HepG2 (cell line): ENCODE data around the gene TLK1. TPM values are rescaled to one million over a fixed set of nuclear protein-coding genes. Genes with fewer than 3 reads are reported as not detected.

Source experiments
- ATAC-seq: fragments of 200-7000 bp; cut with Tn5 transposase; 3 replicates; pipeline ENCODE4 v1.9.1; 2020; ENCODE audit warnings: mild to moderate bottlenecking, moderate library complexity
- BruUV-seq: library from RNA; stranded (reverse); fragments of 400-500 nt; replicated peaks from 2 replicates; lab custom pipeline; 2021; lab: Mats Ljungman, UMichigan
- CTCF ChIA-PET: fragments of 300-600 bp; formaldehyde crosslinking; extraction: SDS; loops from one replicate; lab custom pipeline; 2021; ENCODE audit warnings: low total read pairs, inconsistent platforms, low intra/inter-chr PET ratio; lab: Yijun Ruan, JAX
- POLR2A ChIA-PET: fragments of 350-600 bp; sonication (Branson Sonifier 250); formaldehyde crosslinking; loops from one replicate; lab custom pipeline; 2020; ENCODE audit warnings: antibody characterized with exemption, inconsistent platforms; lab: Yijun Ruan, JAX
- DNase-seq: peaks from one replicate; pipeline ENCODE4 v3.0.0-alpha.2; 2015; ENCODE audit warnings: low spot score
- FAIRE-seq: peaks from 3 replicates; lab custom pipeline; 2011; peaks lifted over from hg19 to GRCh38; lab: Jason Lieb, UNC
- H2AFZ ChIP-seq: one replicate; pipeline ENCODE4 v1.6.1; 2011; ENCODE audit warnings: low read length, inconsistent platforms
- H3K27ac ChIP-seq: fragments of 300-600 bp; 3 replicates; pipeline ENCODE4 v1.8.0; 2011; ENCODE audit warnings: mixed run types, mild to moderate bottlenecking, mixed read lengths, low read length, inconsistent platforms; ENCODE audit not compliant: insufficient read depth; ENCODE audit errors: extremely low read length
- H3K27me3 ChIP-seq, 2 experiments: fragments of 200-600 bp in 1 of 2; 2 replicates in 1 of 2; 3 replicates in 1 of 2; pipeline versions ENCODE4 v1.6.0 to v1.8.0; 2011; ENCODE audit warnings: low read length in 2 of 2, mild to moderate bottlenecking in 2 of 2, moderate library complexity in 2 of 2, inconsistent platforms in 1 of 2; ENCODE audit not compliant: insufficient read depth in 2 of 2, control insufficient read depth in 1 of 2
- H3K36me3 ChIP-seq, 2 experiments: fragments of 200-600 bp in 1 of 2; replicated peaks in 1 of 2; 2 replicates in 1 of 2; 3 replicates in 1 of 2; pipeline versions ENCODE4 v1.5.1 to v1.8.0; 2011; ENCODE audit warnings: low read length in 2 of 2, inconsistent platforms in 1 of 2; ENCODE audit not compliant: insufficient read depth in 2 of 2, control insufficient read depth in 1 of 2
- H3K4me1 ChIP-seq: 2 replicates; pipeline ENCODE4 v1.5.1; 2012; ENCODE audit warnings: low read length, inconsistent platforms; ENCODE audit not compliant: insufficient read depth
- H3K4me2 ChIP-seq: 2 replicates; pipeline ENCODE4 v1.6.0; 2011; ENCODE audit warnings: low read depth, low read length, inconsistent platforms
- H3K4me3 ChIP-seq, 3 experiments: fragments of 200-600 bp in 1 of 3; sonication (generic), shearing (Covaris generic) in 1 of 3; replicated peaks in 1 of 3; 2 replicates each; pipeline ENCODE4 v1.5.1; 2011 to 2016; ENCODE audit warnings: low read length in 3 of 3, inconsistent platforms in 2 of 3, low read depth in 2 of 3, mild to moderate bottlenecking in 2 of 3, control low read depth in 1 of 3, mixed read lengths in 1 of 3; ENCODE audit not compliant: insufficient read depth in 1 of 3
- H3K79me2 ChIP-seq: one replicate; pipeline ENCODE4 v1.6.1; 2011; ENCODE audit warnings: low read length, inconsistent platforms; ENCODE audit not compliant: insufficient read depth
- H3K9ac ChIP-seq: 2 replicates; pipeline ENCODE4 v1.6.0; 2011; ENCODE audit warnings: mild to moderate bottlenecking, low read depth, low read length, inconsistent platforms; ENCODE audit not compliant: insufficient read depth
- H3K9me3 ChIP-seq: 2 replicates; pipeline ENCODE4 v1.5.1; 2012; ENCODE audit warnings: mild to moderate bottlenecking, low read length
- H4K20me1 ChIP-seq: 2 replicates; pipeline ENCODE4 v1.6.0; 2011; ENCODE audit warnings: inconsistent platforms, mild to moderate bottlenecking, low read length, moderate library complexity; ENCODE audit not compliant: insufficient read depth
- BCLAF1 ChIP-seq: fragments of 450-650 bp; IDR thresholded peaks from 2 replicates; pipeline ENCODE4 v1.6.1; 2017; ENCODE audit warnings: mild to moderate bottlenecking
- DRAP1 ChIP-seq: IDR thresholded peaks from 2 replicates; pipeline ENCODE4 v1.6.1; 2016; ENCODE audit warnings: missing genetic modification reagents, missing compliant biosample characterization
- ETS1 ChIP-seq: sonication (generic); formaldehyde crosslinking; IDR thresholded peaks from 2 replicates; pipeline ENCODE4 v1.4.0; 2020; ENCODE audit warnings: missing genetic modification reagents
- JUND ChIP-seq: sonication (generic); formaldehyde crosslinking; IDR thresholded peaks from 2 replicates; pipeline ENCODE4 v1.8.0; 2022; ENCODE audit warnings: mild to moderate bottlenecking, missing genetic modification reagents
- MEIS2 ChIP-seq: sonication (generic); formaldehyde crosslinking; IDR thresholded peaks from 2 replicates; pipeline ENCODE4 v1.9.0; 2021; ENCODE audit warnings: mild to moderate bottlenecking, missing genetic modification reagents
- ZBTB2 ChIP-seq: sonication (generic); formaldehyde crosslinking; IDR thresholded peaks from 2 replicates; pipeline ENCODE4 v1.8.0; 2022; ENCODE audit warnings: low read depth, missing genetic modification reagents
- ZNF557 ChIP-seq: sonication (generic); formaldehyde crosslinking; IDR thresholded peaks from 2 replicates; pipeline ENCODE4 v1.4.0; 2020; ENCODE audit warnings: missing genetic modification reagents
- ZNF850 ChIP-seq: sonication (generic); formaldehyde crosslinking; conservative IDR thresholded peaks from 2 replicates; pipeline ENCODE4 v1.9.0; 2021; ENCODE audit warnings: mild to moderate bottlenecking, missing genetic modification reagents
- WGBS: methylation state at CpG from one replicate; pipeline ENCODE4 v1.1.6; 2017; ENCODE audit warnings: low lambda C conversion rate; 5-methylcytosine and 5-hydroxymethylcytosine counted together
- in situ Hi-C: cut with HindIII; loops from 2 replicates; pipeline ENCODE4 v1.10.0; 2017; ENCODE audit warnings: low pct_unique_long_range_greater_than_20kb; ENCODE audit not compliant: extremely low pct_ligation_motif_present
- intact Hi-C: fragments of 100-400 bp; cut with micrococcal nuclease; formaldehyde crosslinking; loops from one replicate; pipeline ENCODE4 v1.10.0; 2022; ENCODE audit not compliant: unreplicated experiment
- polyA plus RNA-seq, 8 experiments: library from polyadenylated mRNA; depleted of rRNA in 3 of 8; stranded (reverse) in 7 of 8; unstranded in 1 of 8; fragments of >200 nt; fragmentation: Illumina TruSeq in 4 of 8; extraction: Trizol in 4 of 8; gene quantifications; 2 replicates each; pipeline versions ENCODE4 v1.2.1 to v1.2.3, GENCODE V29; 2011 to 2016; ENCODE audit warnings: low read depth in 4 of 8, missing spikeins in 1 of 8, mixed read lengths in 1 of 8; ENCODE audit not compliant: insufficient read depth in 1 of 8
- total RNA-seq, 5 experiments: library from RNA; depleted of rRNA; stranded (reverse); fragments of >200 nt; fragmentation: Illumina TruSeq; extraction: Trizol; gene quantifications; 2 replicates each; pipeline ENCODE4 v1.2.3, GENCODE V29; 2016; ENCODE audit warnings: low read depth in 1 of 5

The TLK1 gene
- total and polyA plus RNA-seq, 2 of the 13 experiments (the other 11 are each of a cell fraction or from before 2014, with no cell fraction given), result 16.8 to 28.7 TPM

GRCh38 chr2:171109020-171109419 is 51.7 kb downstream of the TLK1 start:
- in situ Hi-C loops (no loop called here), intact Hi-C loops (no loop called here)
- CTCF ChIA-PET, result no interaction called here
- no peak overlapping the region for H3K27ac ChIP-seq
- H3K9me3 ChIP-seq, result no peaks in the 10 kb centered on the region
- 98% methylated on average over 1 of the region's 1 CpG for WGBS
- H4K20me1 ChIP-seq, result peaks cover 3% of the 10 kb centered on the region; the same call in 1 of the 2 replicates
- no peak for ATAC-seq
- no peak overlapping the region for H3K9ac ChIP-seq
- peaks cover 21% of the 10 kb centered on the region for H3K4me1 ChIP-seq
- peaks cover 5 to 16% of the 10 kb centered on the region in 2 experiments; a peak in 4 of 5 replicates for H3K36me3 ChIP-seq
- no peak overlapping the region for H2AFZ ChIP-seq
- H3K4me2 ChIP-seq, result no peak overlapping the region
- FAIRE-seq, result no peak
- no TSS peak for BruUV-seq
- DNase-seq, result no peak
- H3K79me2 ChIP-seq, result peaks cover 95% of the 10 kb centered on the region
- TF ChIP-seq BCLAF1 (no peak), DRAP1 (CRISPR knock-in tag) (no peak), ZNF850 (CRISPR knock-in tag) (no peak), ZBTB2 (CRISPR knock-in tag) (no peak), ETS1 (CRISPR knock-in tag) (no peak), ZNF557 (no peak), MEIS2 (CRISPR knock-in tag) (no peak), JUND (CRISPR knock-in tag) (no peak)
- H3K4me3 ChIP-seq, result no peak overlapping the region
- no peaks in the 10 kb centered on the region for H3K27me3 ChIP-seq
- POLR2A ChIA-PET, result no interaction called here
